ENCODE measurements around the gene HADHB. TPM values are rescaled to one million over a fixed set of nuclear protein-coding genes. Genes with fewer than 3 reads are reported as not detected.

HADHB gene
- total and polyA plus RNA-seq, 2 donors from 2014 or later, result 132 to 232 TPM

- Histone ChIP-seq H3K27me3 (ENCODE audit: control insufficient read depth, insufficient read depth, low read length) (no peaks in the 10 kb centered on the region), H3K9ac (ENCODE audit: low read length in 3 of 3) (no peak overlapping the region), H3K4me1 (ENCODE audit: control insufficient read depth in 2 of 3, insufficient read depth in 2 of 3, low read depth in 1 of 3, low read length in 3 of 3) (no peaks in the 10 kb centered on the region), H3K36me3 (ENCODE audit: control insufficient read depth in 2 of 3, insufficient read depth in 3 of 3, low read length in 3 of 3) (no peaks in the 10 kb centered on the region), H3K9me3 (ENCODE audit: control insufficient read depth in 2 of 3, insufficient read depth in 1 of 3, low read length in 3 of 3) (no peaks in the 10 kb centered on the region), H3K27ac (ENCODE audit: low read depth in 2 of 2, low read length in 2 of 2) (no peak overlapping the region), H3K4me3 (ENCODE audit: low read length in 3 of 3) (no peak overlapping the region)
- FAIRE-seq (no peak), DNase-seq (peak in 1 of 5 donors; percentile 33)
- TF ChIP-seq CTCF (IDR thresholded peaks at IDR 0.05; ENCODE audit: borderline replicate concordance, extremely low read depth, insufficient read depth), result no peak
- intact Hi-C loops (cut with DNase I), result no loop called here
Observed at GRCh38 chr2:26309921-26310320, 65.2 kb downstream of the HADHB start.

GRCh38 chr2:26312471-26312870 lies 67.7 kb downstream of the HADHB start:
- no peak for FAIRE-seq
- intact Hi-C loops (cut with DNase I), result no loop called here
- no peaks in the 10 kb centered on the region for H3K27me3 ChIP-seq (ENCODE audit: control insufficient read depth, insufficient read depth, low read length)
- TF ChIP-seq CTCF (IDR thresholded peaks at IDR 0.05; ENCODE audit: borderline replicate concordance, extremely low read depth, insufficient read depth), result no peak
- no peaks in the 10 kb centered on the region for H3K4me1 ChIP-seq (ENCODE audit: control insufficient read depth in 2 of 3, insufficient read depth in 2 of 3, low read depth in 1 of 3, low read length in 3 of 3)
- H3K9me3 ChIP-seq (ENCODE audit: control insufficient read depth in 2 of 3, insufficient read depth in 1 of 3, low read length in 3 of 3), result no peaks in the 10 kb centered on the region
- no peaks in the 10 kb centered on the region for H3K36me3 ChIP-seq (ENCODE audit: control insufficient read depth in 2 of 3, insufficient read depth in 3 of 3, low read length in 3 of 3)
- H3K4me3 ChIP-seq (ENCODE audit: low read length in 3 of 3), result no peak overlapping the region
- peak in 1 of 5 donors; percentile 49 for DNase-seq
- no peak overlapping the region for H3K27ac ChIP-seq (ENCODE audit: low read depth in 2 of 2, low read length in 2 of 2)
- no peak overlapping the region for H3K9ac ChIP-seq (ENCODE audit: low read length in 3 of 3)

- FAIRE-seq, result no peak
Observed at GRCh38 chr2:26313446-26313845, 68.7 kb downstream of the HADHB start.

More at GRCh38 chr2:26313446-26313845, 68.7 kb downstream of the HADHB start:
- intact Hi-C loops (cut with DNase I), result no loop called here
- TF ChIP-seq CTCF (IDR thresholded peaks at IDR 0.05; ENCODE audit: borderline replicate concordance, extremely low read depth, insufficient read depth), result no peak
- H3K27me3 ChIP-seq (ENCODE audit: control insufficient read depth, insufficient read depth, low read length), result no peaks in the 10 kb centered on the region
- H3K4me3 ChIP-seq (ENCODE audit: low read length in 3 of 3), result no peak overlapping the region
- H3K27ac ChIP-seq (ENCODE audit: low read depth in 2 of 2, low read length in 2 of 2), result no peak overlapping the region
- no peak overlapping the region for H3K9ac ChIP-seq (ENCODE audit: low read length in 3 of 3)
- peaks cover 0 to 3% (median 0%) of the 10 kb centered on the region in 3 donors for H3K4me1 ChIP-seq (ENCODE audit: control insufficient read depth in 2 of 3, insufficient read depth in 2 of 3, low read depth in 1 of 3, low read length in 3 of 3)
- no peaks in the 10 kb centered on the region for H3K36me3 ChIP-seq (ENCODE audit: control insufficient read depth in 2 of 3, insufficient read depth in 3 of 3, low read length in 3 of 3)
- DNase-seq, result peak in 1 of 5 donors; percentile 63
- no peaks in the 10 kb centered on the region for H3K9me3 ChIP-seq (ENCODE audit: control insufficient read depth in 2 of 3, insufficient read depth in 1 of 3, low read length in 3 of 3)
